Suprapubic skin (tissue), 4 donors: ENCODE measurements around the gene NFIA. TPM values are rescaled to one million over a fixed set of nuclear protein-coding genes. Genes with fewer than 3 reads are reported as not detected.

Experiments
- DNase-seq, 2 donors: peaks; one replicate each; pipeline ENCODE4 v3.0.0-alpha.2; 2019; ENCODE audit warnings: low spot score in 2 of 2
- H3K27ac ChIP-seq: fragments of 200-600 bp; sonication (generic); one replicate; pipeline ENCODE4 v1.5.1; 2019
- H3K27me3 ChIP-seq: fragments of 200-600 bp; sonication (generic); one replicate; pipeline ENCODE4 v1.5.1; 2019
- H3K36me3 ChIP-seq: fragments of 200-600 bp; sonication (generic); one replicate; pipeline ENCODE4 v1.5.1; 2019
- H3K4me1 ChIP-seq: fragments of 200-600 bp; sonication (generic); one replicate; pipeline ENCODE4 v1.5.1; 2019
- H3K4me3 ChIP-seq: fragments of 200-600 bp; sonication (generic); one replicate; pipeline ENCODE4 v1.5.1; 2019; ENCODE audit warnings: mild to moderate bottlenecking
- H3K9me3 ChIP-seq: fragments of 200-600 bp; sonication (generic); one replicate; pipeline ENCODE4 v1.5.1; 2019
- EP300 ChIP-seq: sonication (generic); formaldehyde crosslinking; IDR thresholded peaks from one replicate; pipeline ENCODE4 v1.6.1; 2017; ENCODE audit warnings: antibody characterized with exemption
- POLR2A ChIP-seq, 2 donors: fragments of 450-650 bp; IDR thresholded peaks; one replicate each; pipeline ENCODE4 v1.6.1; 2017; ENCODE audit warnings: antibody characterized with exemption in 2 of 2, mild to moderate bottlenecking in 2 of 2, moderate library complexity in 2 of 2
- POLR2AphosphoS5 ChIP-seq, 3 donors: sonication (generic); formaldehyde crosslinking; IDR thresholded peaks; one replicate each; pipeline ENCODE4 v1.6.1; 2017; ENCODE audit warnings: antibody characterized with exemption in 3 of 3
- WGBS: methylation state at CpG from one replicate; pipeline ENCODE4 v1.1.5; 2018; 5-methylcytosine and 5-hydroxymethylcytosine counted together
- total RNA-seq, 4 donors: library from RNA; depleted of rRNA; stranded (reverse); fragments of >200 nt; gene quantifications; one replicate each; pipeline ENCODE4 v1.1.0, GENCODE V29; 2016
- TF ChIP-seq, protein P1 (sequence below), 2 donors: fragments of 200-600 bp in 1 of 2; fragments of 450-650 bp in 1 of 2; sonication (generic) in 1 of 2; IDR thresholded peaks; one replicate each; pipeline ENCODE4 v1.5.1; 2016 to 2019; ENCODE audit warnings: antibody characterized with exemption in 2 of 2, mild to moderate bottlenecking in 1 of 2, moderate library complexity in 1 of 2

The NFIA gene
- total RNA-seq, 4 donors from 2014 or later, result 30.1 to 54.2 (median 48.2) TPM

DNA sequence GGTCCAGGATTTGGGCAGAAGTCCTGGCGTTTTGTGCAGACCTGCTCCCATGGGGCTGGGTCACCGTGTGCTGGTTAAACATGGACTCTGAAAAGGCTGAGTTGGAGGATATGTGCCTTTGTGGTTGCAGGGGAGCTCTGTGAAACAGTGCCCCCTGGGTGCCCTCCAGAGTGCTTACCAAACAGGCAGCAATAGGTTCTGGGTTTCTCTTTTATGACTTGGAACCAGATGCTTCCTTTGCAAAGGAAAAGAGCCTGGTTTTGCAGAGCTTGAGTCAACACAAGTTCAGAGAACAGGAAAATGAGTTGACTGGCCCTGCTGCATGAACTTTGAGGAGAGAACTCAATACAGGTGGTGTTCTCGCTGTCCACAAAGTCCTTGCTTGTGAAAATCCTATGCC, 353.7 kb downstream of the NFIA start:
- Histone ChIP-seq H3K27me3 (no peaks in the 10 kb centered on the region), H3K4me1 (peaks cover 19% of the 10 kb centered on the region), H3K27ac (no peak overlapping the region), H3K36me3 (no peaks in the 10 kb centered on the region), H3K4me3 (no peak overlapping the region), H3K9me3 (no peaks in the 10 kb centered on the region)
- TF ChIP-seq POLR2A (IDR thresholded peaks at IDR 0.05), result no peak
- TF ChIP-seq, protein P1, sequence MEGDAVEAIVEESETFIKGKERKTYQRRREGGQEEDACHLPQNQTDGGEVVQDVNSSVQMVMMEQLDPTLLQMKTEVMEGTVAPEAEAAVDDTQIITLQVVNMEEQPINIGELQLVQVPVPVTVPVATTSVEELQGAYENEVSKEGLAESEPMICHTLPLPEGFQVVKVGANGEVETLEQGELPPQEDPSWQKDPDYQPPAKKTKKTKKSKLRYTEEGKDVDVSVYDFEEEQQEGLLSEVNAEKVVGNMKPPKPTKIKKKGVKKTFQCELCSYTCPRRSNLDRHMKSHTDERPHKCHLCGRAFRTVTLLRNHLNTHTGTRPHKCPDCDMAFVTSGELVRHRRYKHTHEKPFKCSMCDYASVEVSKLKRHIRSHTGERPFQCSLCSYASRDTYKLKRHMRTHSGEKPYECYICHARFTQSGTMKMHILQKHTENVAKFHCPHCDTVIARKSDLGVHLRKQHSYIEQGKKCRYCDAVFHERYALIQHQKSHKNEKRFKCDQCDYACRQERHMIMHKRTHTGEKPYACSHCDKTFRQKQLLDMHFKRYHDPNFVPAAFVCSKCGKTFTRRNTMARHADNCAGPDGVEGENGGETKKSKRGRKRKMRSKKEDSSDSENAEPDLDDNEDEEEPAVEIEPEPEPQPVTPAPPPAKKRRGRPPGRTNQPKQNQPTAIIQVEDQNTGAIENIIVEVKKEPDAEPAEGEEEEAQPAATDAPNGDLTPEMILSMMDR (IDR thresholded peaks at IDR 0.05), result no peak
- TF ChIP-seq POLR2AphosphoS5 (IDR thresholded peaks at IDR 0.05), result no peak
- no peak for TF ChIP-seq EP300
- no peak for DNase-seq
- 67% methylated on average over 3 of the region's 3 CpGs for WGBS

DNA sequence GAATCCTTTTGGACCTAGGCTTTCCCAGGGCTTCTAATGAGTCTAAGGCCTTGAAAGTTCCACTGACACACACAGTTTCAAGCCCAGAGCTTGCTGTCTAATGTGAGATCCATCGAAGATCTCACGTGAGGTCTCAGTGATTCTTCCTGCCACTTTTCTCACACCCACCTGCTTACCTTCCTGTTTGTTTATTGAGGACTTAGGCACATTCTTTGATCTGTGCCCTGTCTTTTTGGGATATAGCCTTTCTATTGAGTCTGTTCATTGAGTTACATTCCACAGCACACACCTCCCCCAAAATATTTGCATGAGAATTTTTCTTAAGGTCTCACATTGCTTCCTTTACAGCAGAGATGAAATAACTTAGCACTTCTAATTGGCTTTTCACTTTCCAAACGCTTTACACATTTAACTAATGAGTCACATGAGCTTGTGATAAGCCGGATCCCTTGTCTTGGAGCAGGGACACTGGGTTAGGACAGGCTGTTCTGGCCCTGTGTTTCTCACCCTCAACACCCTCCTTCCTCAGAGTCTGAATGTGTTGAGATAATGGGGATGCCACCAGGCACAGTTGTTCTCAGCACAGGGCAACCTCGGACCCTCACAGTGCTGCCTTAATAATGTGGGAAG, 354.2 kb downstream of the NFIA start:
- WGBS, result 77% methylated on average over 5 of the region's 5 CpGs
- H3K4me1 ChIP-seq, result peaks cover 19% of the 10 kb centered on the region
- H3K36me3 ChIP-seq, result no peaks in the 10 kb centered on the region
- DNase-seq, result no peak
- H3K9me3 ChIP-seq, result no peaks in the 10 kb centered on the region
- H3K4me3 ChIP-seq, result no peak overlapping the region
- TF ChIP-seq POLR2AphosphoS5 (IDR thresholded peaks at IDR 0.05) (no peak), EP300 (no peak), POLR2A (IDR thresholded peaks at IDR 0.05) (no peak)
- H3K27me3 ChIP-seq, result no peaks in the 10 kb centered on the region
- H3K27ac ChIP-seq, result no peak overlapping the region

DNA sequence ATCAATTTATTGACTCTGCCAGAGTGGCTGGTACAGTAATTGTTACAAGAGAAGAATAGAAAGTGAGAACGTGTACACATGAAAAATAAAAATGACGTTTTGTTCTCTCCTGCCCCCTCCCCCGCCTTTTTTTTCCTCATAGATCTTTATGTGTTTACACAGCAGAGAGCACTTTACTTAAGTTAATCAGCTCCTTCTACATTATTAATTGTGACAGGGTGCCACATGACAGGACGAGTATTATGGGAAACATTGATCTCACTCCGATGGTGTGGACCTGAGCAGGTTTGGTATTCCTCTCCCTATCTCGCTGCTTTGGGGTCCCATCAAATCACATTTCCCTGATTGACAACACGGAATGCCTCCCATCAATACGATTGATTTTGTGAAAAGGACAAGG, 356.9 kb downstream of the NFIA start:
- no peak for TF ChIP-seq POLR2A (IDR thresholded peaks at IDR 0.05)
- TF ChIP-seq POLR2AphosphoS5 (IDR thresholded peaks at IDR 0.05), result no peak
- TF ChIP-seq EP300, result no peak
- TF ChIP-seq, protein P1 (IDR thresholded peaks at IDR 0.05), result no peak
- H3K36me3 ChIP-seq, result no peaks in the 10 kb centered on the region
- H3K4me1 ChIP-seq, result peaks cover 19% of the 10 kb centered on the region
- no peaks in the 10 kb centered on the region for H3K9me3 ChIP-seq
- no peak overlapping the region for H3K4me3 ChIP-seq
- no peaks in the 10 kb centered on the region for H3K27me3 ChIP-seq
- DNase-seq, result no peak
- 90% methylated on average over 8 of the region's 8 CpGs for WGBS
- no peak overlapping the region for H3K27ac ChIP-seq

DNA sequence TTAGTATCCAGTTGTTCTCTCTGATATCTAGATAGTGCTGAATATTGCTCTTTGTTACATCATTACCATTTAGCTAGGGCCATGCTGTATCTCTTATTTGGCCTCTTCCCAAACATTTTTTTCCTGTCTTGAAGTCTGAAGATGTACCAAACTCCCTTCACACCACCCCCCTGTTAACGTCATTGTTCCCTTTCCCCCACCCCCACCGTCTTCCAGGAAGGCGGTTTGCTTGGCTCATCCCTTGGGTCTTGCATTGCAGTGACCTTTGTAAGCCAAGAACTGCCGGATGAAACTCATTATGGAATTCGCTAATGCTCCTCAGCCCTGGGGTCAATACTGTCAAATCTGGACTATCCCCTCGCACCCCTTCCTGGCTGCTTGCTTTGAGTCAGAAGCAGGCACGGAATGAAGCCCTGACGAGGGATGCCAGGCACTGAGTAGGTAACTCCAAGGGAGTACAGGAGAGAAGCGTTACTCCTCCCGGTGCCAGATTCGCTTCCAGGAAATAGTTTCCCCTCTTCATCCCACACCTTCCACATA, 359.4 kb downstream of the NFIA start:
- no peak for DNase-seq
- WGBS, result 80% methylated on average over 11 of the region's 11 CpGs
- no peaks in the 10 kb centered on the region for H3K27me3 ChIP-seq
- H3K36me3 ChIP-seq, result no peaks in the 10 kb centered on the region
- no peak for TF ChIP-seq POLR2A (IDR thresholded peaks at IDR 0.05)
- TF ChIP-seq POLR2AphosphoS5 (IDR thresholded peaks at IDR 0.05), result no peak
- TF ChIP-seq, protein P1 (IDR thresholded peaks at IDR 0.05), result no peak
- no peak for TF ChIP-seq EP300
- no peak overlapping the region for H3K4me3 ChIP-seq
- no peak overlapping the region for H3K27ac ChIP-seq
- H3K4me1 ChIP-seq, result peaks cover 8% of the 10 kb centered on the region
- H3K9me3 ChIP-seq, result no peaks in the 10 kb centered on the region

DNA sequence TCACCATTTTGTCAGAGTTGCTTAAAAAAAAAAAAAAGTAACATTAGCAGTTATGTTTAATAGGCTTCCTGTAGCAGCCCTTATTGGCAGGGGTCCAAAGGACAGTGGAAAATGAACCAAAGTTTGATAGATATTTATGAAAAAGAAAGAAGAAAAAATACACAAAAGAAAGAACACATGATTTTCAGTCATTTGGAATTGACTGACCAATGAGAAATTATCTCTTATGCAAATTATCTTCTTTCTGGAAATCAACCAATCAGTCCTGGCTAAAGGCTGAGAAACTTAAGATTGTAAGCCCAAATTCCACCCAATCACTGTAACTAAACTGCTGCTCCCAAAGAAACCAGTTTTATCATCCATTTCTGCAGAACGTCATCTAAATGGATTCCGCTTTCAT, 360.2 kb downstream of the NFIA start:
- no peak overlapping the region for H3K27ac ChIP-seq
- peaks cover 15% of the 10 kb centered on the region for H3K4me1 ChIP-seq
- TF ChIP-seq, protein P1 (IDR thresholded peaks at IDR 0.05), result no peak
- TF ChIP-seq POLR2AphosphoS5 (IDR thresholded peaks at IDR 0.05) (no peak), POLR2A (IDR thresholded peaks at IDR 0.05) (no peak), EP300 (no peak)
- no peaks in the 10 kb centered on the region for H3K9me3 ChIP-seq
- no peak overlapping the region for H3K4me3 ChIP-seq
- WGBS, result 93% methylated on average over 2 of the region's 2 CpGs
- no peaks in the 10 kb centered on the region for H3K27me3 ChIP-seq
- no peak for DNase-seq
- no peaks in the 10 kb centered on the region for H3K36me3 ChIP-seq
